ENCODE results near the gene CETN1. TPM values are rescaled to one million over a fixed set of nuclear protein-coding genes. Genes with fewer than 3 reads are reported as not detected.

The CETN1 gene
- total RNA-seq, 2 donors from 2014 or later = 8.7 TPM; not detected in 1

DNA sequence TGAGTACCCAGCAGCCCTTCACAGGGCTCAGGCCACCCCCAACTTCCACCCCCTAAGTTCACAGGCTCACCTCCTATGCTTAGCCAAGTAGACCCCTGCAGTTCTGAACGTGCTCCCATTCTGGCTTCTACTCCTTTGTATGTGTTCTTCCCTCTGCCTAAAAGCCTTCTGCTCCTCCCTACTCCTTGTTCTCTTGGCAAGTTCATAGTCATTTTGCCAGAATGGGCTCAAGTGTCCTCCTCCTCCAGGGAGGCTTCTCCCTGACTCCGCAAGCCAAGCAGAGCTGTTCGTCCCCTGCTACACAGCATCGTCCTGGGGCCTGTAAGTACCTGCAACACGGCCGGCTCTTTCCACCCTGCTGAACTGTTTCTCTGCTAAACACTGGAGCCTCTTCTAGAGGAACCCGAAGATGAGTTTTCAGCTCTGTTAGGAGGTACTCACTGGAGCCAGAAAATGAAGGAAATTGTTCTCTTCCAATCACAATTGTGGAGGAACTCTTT lies 14.6 kb upstream of the CETN1 start:
- no peak for DNase-seq (ENCODE audit: low spot score)
- 87% methylated on average over 7 of the region's 7 CpGs for WGBS
- Histone ChIP-seq H3K4me3 (no peak overlapping the region), H3K36me3 (no peaks in the 10 kb centered on the region), H3K4me1 (replicated peaks) (peaks cover 5% of the 10 kb centered on the region), H3K27me3 (replicated peaks; ENCODE audit: insufficient read depth) (no peaks in the 10 kb centered on the region), H3K27ac (no peak overlapping the region), H3K9me3 (no peaks in the 10 kb centered on the region)
- TF ChIP-seq POLR2AphosphoS5 (IDR thresholded peaks at IDR 0.05) (no peak), POLR2A (IDR thresholded peaks at IDR 0.05) (no peak)
- TF ChIP-seq, protein P1, sequence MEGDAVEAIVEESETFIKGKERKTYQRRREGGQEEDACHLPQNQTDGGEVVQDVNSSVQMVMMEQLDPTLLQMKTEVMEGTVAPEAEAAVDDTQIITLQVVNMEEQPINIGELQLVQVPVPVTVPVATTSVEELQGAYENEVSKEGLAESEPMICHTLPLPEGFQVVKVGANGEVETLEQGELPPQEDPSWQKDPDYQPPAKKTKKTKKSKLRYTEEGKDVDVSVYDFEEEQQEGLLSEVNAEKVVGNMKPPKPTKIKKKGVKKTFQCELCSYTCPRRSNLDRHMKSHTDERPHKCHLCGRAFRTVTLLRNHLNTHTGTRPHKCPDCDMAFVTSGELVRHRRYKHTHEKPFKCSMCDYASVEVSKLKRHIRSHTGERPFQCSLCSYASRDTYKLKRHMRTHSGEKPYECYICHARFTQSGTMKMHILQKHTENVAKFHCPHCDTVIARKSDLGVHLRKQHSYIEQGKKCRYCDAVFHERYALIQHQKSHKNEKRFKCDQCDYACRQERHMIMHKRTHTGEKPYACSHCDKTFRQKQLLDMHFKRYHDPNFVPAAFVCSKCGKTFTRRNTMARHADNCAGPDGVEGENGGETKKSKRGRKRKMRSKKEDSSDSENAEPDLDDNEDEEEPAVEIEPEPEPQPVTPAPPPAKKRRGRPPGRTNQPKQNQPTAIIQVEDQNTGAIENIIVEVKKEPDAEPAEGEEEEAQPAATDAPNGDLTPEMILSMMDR (IDR thresholded peaks at IDR 0.05) = no peak
- intact Hi-C loops (cut with DNase I) = no loop called here

- H3K9me3 ChIP-seq = no peaks in the 10 kb centered on the region
- DNase-seq (ENCODE audit: low spot score) = no peak
- H3K27ac ChIP-seq = no peak overlapping the region
- no peaks in the 10 kb centered on the region for H3K36me3 ChIP-seq
- H3K4me3 ChIP-seq = no peak overlapping the region
- peaks cover 5% of the 10 kb centered on the region for H3K4me1 ChIP-seq (replicated peaks)
- 76% methylated on average over 3 of the region's 3 CpGs for WGBS
- intact Hi-C loops (cut with DNase I) = no loop called here
- no peak for TF ChIP-seq POLR2A (IDR thresholded peaks at IDR 0.05)
- TF ChIP-seq, protein P1 (IDR thresholded peaks at IDR 0.05) = no peak
- TF ChIP-seq POLR2AphosphoS5 (IDR thresholded peaks at IDR 0.05) = no peak
- no peaks in the 10 kb centered on the region for H3K27me3 ChIP-seq (replicated peaks; ENCODE audit: insufficient read depth)
These were observed 13.1 kb upstream of the CETN1 start for GRCh38 chr18:567122-567521.

DNA sequence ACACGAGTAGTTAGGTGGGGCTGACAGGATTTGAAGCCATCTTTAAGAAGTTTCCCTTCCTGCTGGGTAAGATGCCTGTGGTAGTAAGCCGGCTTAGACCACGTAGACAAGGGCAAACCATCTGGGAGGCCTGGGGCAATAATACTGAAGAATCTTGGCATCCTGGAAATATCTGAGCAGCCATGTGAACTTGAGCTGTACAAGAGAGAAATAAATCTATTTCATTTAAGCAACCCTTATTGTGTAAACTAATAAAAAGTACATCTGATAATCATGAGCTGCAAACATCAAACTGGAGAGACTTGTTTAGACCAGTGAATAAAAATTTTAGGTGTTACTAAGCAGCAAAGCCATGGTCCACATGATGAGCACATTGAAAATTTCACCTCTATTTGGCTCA lies 11.4 kb upstream of the CETN1 start:
- Histone ChIP-seq H3K4me1 (replicated peaks) (peaks cover 5% of the 10 kb centered on the region), H3K27ac (peak overlapping the region; percentile 32 to 73), H3K27me3 (replicated peaks; ENCODE audit: insufficient read depth) (no peaks in the 10 kb centered on the region), H3K4me3 (no peak overlapping the region), H3K9me3 (no peaks in the 10 kb centered on the region), H3K36me3 (no peaks in the 10 kb centered on the region)
- DNase-seq (ENCODE audit: low spot score) = peak; percentile 81
- intact Hi-C loops (cut with DNase I) = no loop called here
- TF ChIP-seq, protein P1 (IDR thresholded peaks at IDR 0.05) = peak in 1 of 4 experiments; percentile 4
- TF ChIP-seq POLR2AphosphoS5 (IDR thresholded peaks at IDR 0.05) = peak; percentile 90
- no peak for TF ChIP-seq POLR2A (IDR thresholded peaks at IDR 0.05)
- WGBS = 19% methylated on average over 3 of the region's 3 CpGs

DNA sequence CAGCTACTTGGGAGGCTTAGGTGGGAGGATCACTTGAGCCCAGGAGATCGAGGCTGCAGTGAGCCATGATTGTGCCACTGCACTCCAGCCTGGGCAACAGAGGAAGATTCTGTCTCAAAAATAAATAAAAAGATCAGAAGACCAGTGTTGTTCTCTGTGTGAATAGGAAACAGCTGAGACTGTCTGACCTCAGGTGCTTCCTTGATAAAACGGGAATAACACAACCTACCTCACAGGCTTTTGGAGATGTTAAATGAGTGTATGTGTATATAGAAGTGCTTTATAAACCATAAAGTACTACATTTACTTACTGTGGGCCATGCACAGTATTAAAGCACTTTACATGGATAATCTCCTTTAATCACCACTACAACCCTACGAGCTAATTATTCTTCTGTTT lies 9.9 kb upstream of the CETN1 start:
- Histone ChIP-seq H3K36me3 (no peaks in the 10 kb centered on the region), H3K9me3 (no peaks in the 10 kb centered on the region), H3K27me3 (replicated peaks; ENCODE audit: insufficient read depth) (no peaks in the 10 kb centered on the region), H3K27ac (peak overlapping the region in 1 of 2 donors; percentile 24), H3K4me1 (replicated peaks) (peaks cover 5% of the 10 kb centered on the region), H3K4me3 (no peak overlapping the region)
- TF ChIP-seq POLR2A (IDR thresholded peaks at IDR 0.05) (no peak), POLR2AphosphoS5 (IDR thresholded peaks at IDR 0.05) (no peak)
- TF ChIP-seq, protein P1 (IDR thresholded peaks at IDR 0.05) = no peak
- 65% methylated on average over 3 of the region's 3 CpGs for WGBS
- no peak for DNase-seq (ENCODE audit: low spot score)
- intact Hi-C loops (cut with DNase I) = no loop called here

- H3K27ac ChIP-seq = peak overlapping the region in 1 of 2 donors; percentile 24
- H3K9me3 ChIP-seq = no peaks in the 10 kb centered on the region
- H3K4me1 ChIP-seq (replicated peaks) = peaks cover 5% of the 10 kb centered on the region
- intact Hi-C loops (cut with DNase I) = no loop called here
- DNase-seq (ENCODE audit: low spot score) = no peak
- WGBS = 69% methylated on average over 5 of the region's 5 CpGs
- TF ChIP-seq, protein P1 (IDR thresholded peaks at IDR 0.05) = no peak
- TF ChIP-seq POLR2AphosphoS5 (IDR thresholded peaks at IDR 0.05) (no peak), POLR2A (IDR thresholded peaks at IDR 0.05) (no peak)
- H3K27me3 ChIP-seq (replicated peaks; ENCODE audit: insufficient read depth) = no peaks in the 10 kb centered on the region
- H3K36me3 ChIP-seq = no peaks in the 10 kb centered on the region
- no peak overlapping the region for H3K4me3 ChIP-seq
These were observed 9.5 kb upstream of the CETN1 start for GRCh38 chr18:570697-571096.
